CD4-positive, alpha-beta T cell treated with Interleukin-15 for 1 hour (primary cell): ENCODE results near the gene TXNDC16.

Source experiments
- DNase-seq: peaks from one replicate; pipeline ENCODE4 v3.0.0-alpha.2; 2020

Gene TXNDC16

DNA sequence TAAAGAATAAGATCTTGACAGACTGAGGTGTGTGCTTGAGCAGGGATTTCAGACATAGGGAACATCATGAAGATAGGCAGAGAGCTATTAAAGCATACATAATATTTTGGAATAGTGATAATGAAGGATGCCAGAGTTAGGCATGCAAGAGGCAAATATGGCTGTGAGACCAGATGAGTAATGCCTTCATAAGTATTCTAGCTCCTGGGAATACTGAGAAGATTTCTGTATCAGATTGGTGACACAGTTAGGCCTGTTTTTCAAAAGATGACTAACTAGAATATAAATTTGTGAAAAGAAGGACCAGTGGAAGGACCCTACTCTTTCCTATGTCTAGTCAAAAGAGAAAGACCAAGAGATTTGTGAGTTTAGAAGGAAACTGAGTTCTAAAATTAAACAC lies 108.8 kb downstream of the TXNDC16 start:
- no peak for DNase-seq

DNA sequence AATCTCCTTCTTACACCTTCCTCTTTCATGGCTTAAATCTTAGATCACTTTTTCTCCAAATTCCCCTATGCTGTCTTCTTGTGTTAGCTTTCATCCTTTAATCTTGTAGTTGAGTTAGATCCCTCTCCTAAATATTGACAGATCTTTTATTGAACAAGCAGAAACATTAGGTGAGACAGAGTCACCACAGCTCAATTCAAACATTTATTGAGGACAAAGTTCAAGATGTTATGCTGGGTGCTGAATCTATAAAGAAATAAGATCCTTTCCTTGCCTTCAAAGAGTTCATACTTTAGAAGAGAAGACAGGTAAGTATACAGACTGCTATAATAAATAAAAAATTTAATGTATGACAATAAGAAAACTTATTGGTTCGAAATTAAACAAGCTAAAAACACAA lies 109.7 kb downstream of the TXNDC16 start:
- no peak for DNase-seq

DNA sequence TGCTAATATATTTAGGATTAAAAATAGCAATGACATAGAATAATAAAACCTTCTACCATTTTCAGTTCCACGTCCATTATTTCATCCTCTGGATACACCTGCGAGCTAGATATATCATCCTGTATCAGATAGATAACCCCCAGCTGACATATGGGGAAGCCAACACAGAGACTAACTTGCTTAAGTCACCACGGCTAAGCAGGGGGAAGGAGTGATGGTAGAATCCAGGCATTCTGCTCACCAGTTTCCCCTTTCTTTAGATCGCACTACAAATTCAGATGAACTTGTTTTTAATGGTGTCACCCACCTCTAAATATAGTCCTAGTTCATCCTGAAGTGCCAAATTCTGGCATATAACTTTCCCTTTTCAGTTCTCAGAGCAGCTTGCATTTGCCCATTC lies 110.1 kb downstream of the TXNDC16 start:
- no peak for DNase-seq

DNA sequence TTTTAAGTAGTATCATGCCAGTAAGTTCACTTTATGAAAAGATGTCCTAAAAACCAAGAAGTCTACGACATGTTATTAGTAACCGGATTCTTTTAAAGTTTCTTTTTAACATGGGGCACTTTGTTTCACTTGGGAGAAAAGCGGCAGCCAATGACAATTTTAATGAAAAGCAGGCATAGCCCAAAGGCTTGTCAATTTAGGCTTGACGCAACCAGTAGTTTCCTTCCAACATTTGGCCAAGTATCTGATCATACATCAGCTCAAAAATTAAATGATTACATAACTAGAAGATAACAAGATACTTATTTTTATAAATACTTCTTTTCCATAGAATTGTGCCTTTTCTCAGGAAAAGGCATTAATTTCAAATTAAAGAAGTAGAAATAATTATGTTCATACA lies 112.8 kb downstream of the TXNDC16 start:
- DNase-seq: no peak

DNA sequence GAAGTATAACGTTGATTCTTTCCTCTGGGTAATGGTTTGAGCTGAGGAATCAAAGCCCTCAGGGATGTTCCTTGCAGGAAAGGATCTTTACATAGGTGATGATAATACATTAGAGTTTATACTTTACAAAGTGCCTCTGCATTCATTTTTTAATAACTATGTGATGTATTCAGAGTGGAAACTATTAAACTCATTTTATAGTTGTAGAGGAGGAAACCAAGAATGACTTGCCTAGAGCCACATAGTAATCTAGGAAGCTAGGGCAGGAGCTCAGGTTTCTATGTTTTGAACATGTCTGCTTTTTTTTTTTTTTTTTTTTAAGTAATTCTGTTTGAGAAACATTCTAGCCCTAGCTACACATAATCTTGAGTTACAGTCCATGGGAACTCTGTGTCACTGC lies 117.3 kb downstream of the TXNDC16 start:
- DNase-seq: no peak

DNA sequence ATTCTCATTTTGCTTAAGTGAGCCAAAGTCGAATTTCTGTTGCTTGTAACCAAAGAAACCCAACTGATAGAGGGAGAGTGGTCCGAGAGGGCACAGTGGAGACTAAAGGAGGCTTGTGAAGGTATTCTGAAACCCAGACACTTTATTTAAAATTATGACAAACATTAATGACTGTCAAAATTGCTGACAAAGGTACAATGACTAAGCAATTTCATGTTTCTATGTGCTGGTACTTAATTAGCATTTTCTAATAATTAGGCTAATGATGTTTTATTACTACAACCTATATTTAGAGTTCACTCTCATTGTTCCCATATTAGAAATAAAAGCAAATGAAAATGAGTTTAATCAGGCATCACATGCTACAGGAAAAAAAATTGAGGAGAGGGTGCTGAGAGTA lies 121.8 kb downstream of the TXNDC16 start:
- no peak for DNase-seq

DNA sequence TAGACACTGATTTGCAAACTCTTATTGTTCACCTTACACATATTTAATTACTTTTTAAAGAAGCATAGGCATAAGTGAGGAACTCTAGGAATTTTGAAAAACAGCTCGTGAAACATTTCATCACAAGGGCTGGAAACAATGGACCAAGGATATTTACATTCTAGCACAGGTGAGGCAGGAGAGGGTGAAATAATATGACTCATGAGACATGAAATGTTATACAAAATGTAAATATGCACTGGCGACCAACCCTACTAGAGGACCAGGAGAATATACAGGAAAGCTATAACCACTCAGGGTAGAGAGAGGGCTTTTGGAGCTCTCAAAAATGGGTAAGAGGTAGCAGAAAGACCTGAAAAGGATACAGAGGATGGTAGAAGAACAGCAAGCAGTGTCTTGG lies 122.9 kb downstream of the TXNDC16 start:
- DNase-seq: no peak

DNA sequence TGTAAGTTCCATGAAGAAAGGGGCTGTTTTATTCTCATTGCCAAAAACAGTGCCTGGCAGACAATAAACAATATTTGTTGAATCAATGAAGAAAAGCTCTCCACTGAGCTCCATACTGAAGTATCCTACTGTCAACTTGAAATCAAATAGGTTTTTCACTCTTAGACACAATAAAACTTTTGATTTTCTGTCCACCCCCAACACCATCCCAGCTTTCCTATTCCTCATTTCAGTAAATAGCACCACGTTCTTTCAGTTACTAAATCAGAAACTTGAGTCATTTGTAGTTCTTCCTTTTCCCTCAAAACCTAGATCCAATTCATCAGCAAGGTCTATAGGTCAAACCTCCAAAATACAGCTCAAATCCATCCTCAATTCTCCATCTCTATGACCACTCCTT lies 124.8 kb downstream of the TXNDC16 start:
- DNase-seq: no peak

DNA sequence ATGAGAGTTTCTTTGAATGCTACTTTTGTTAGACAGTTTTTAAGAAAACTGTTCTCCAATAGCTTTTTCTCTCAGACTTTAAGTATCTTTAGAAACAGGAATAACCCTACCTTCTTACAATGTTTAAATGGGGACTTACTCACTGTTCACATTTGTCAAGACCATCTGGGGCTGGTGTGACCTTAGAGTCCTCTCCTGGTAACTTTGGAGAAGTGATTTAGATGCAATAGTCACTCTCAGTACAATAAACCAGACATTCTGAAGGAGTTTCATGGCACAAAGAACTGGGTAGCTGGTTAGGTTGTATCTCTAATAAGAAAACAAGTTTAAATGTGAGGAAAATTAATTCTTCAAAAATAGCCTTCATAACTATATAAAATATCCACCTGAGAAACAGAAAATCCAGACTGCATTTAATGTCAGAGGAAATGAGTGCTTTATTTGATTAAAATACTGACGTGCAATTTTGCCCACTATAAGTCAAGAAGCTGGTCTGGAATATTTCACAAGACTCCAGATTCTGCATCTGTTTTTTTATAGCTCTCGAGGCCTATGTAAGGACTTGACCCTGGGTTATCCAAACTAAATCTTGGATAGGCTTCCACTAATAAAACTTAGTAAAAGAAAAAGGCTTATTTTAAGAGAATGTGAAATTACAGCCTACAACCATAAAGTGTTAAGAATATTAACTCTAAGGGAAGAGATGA lies 129.5 kb downstream of the TXNDC16 start:
- no peak for DNase-seq

DNA sequence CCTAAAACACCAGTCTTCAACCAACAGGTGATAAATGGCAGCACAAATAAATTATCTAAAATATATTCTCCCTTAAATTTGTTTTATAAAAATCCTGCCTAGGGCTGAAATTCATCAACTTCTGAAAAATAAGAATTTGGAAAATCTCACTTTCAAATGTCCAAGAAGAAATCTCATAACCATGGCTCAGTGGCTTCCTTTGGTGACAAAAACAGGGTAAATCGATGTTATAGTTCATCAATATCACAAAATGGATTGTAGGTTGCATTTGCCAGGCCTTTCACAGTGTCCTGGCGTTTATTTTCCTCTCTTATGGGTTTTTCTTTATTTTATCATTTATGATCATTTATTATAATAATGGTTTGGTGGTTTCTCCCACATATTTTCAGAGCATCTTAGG lies 135.2 kb downstream of the TXNDC16 start:
- DNase-seq: no peak

DNA sequence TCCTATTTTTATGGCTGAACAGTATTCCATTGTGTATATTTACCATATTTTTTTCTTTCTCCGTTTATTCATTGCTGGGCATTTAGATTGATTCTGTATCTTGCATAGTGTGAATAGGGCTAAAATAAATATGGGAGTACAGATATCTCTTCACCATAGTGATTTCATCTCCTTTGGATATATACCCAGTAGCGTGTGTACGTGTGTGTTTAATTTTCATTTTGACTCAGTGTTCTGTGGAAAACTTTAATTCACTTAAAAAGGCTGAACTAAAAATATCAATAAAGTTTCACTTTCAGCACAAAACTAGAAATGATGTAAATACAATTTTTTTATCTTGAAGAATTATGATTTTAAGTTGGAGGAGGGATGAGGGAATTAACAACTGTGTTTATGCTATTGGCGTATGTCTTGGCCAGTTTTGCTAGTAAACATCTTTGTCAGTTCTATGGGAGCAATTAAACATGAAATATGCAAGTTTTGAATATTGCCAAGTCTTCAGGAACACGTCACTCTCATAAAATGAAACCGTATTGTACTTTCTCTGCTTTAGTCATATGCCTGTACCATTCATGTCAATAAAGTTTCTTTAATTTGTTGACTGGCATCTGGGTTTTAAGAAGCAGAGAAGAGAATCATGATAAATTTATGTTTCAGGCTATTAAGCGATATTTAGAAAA lies 138.4 kb downstream of the TXNDC16 start:
- DNase-seq: no peak

DNA sequence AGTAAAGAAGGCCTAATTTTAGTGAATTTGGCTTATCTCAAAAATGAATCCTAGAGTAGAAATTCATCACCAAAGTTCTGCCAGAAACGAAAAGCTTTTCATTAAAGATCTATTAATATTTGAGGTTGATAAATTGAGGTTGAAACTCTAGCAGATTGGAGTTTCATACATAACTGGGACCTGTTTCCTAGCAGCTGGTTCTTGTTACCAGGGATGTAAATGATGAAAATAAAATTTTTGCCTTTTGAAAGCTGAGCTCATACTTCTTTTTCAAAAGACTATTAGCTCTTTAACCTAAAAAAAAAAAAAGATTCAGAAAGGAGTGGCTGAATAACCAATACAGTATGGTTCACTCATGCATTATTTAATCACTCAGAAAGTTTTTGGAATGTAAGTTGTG lies 139.9 kb downstream of the TXNDC16 start:
- DNase-seq: no peak

DNA sequence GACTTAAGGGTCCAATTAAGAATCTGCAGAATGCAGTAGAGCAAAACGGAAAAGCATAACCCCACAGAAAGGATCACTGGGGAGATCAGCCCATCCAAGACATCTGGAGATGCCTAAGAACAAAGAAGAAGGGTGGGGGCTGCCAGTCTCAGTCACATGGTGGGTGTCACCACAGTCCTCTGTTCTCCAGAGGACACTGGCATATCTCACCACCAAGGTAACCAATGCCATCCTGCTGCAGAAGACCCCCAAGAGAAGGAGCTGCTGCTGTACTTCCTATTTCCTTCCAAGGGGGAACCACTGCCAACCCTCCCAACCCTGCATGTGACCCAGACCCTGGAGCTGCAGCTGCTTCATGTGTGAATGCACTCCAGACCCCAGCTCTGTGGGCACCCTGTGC lies 147.0 kb downstream of the TXNDC16 start:
- DNase-seq: no peak

DNA sequence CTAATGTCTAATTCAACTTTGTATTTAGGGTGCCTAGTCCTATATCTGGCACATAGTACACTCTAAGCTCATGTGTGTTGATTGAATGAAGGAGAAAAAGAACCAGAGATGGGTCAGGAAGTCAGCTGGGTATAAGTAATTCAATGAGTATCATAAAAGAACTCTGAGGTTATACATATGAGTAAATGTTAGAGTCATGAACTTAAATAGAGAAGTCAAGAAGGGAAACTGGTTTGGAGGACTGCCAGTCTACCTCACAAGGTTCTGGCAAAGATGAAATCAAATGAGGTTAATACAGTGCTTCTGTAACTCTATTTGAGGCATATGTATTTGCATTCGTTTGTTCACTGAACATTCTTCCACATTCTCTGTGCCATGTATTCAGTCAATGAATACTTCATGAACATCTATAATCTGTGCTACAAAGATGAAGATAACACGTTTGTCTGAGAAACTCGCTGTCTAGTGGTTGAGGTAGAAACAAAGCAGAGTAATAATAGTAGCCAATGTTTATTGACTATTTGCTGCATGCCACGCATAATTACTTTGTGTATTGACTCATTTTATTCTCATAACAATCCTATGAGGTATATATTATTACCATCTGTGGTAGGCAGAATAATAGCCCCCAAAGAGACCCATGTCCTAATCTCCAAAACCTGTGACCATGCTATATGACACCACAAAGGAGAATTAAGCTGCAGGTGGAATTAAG lies 149.3 kb downstream of the TXNDC16 start:
- no peak for DNase-seq

DNA sequence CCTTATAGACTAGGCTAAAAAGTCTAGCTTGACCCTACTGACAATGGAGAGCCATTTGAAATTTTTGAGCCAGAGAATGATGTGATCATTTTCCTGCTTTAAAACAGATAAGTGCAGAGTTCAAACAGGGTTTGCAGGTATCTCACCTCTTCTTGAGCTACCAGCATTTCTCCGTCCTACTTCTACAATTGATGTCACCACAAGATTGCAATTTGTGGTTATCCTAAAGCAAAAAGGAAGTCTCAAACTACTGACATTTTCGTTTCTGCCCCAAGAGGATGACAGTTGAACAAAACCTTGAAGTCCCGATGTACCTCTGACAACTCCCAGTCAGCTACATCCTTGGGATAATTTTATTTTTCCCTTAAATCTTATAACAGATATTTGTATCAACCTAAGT lies 151.5 kb downstream of the TXNDC16 start:
- DNase-seq: no peak

DNA sequence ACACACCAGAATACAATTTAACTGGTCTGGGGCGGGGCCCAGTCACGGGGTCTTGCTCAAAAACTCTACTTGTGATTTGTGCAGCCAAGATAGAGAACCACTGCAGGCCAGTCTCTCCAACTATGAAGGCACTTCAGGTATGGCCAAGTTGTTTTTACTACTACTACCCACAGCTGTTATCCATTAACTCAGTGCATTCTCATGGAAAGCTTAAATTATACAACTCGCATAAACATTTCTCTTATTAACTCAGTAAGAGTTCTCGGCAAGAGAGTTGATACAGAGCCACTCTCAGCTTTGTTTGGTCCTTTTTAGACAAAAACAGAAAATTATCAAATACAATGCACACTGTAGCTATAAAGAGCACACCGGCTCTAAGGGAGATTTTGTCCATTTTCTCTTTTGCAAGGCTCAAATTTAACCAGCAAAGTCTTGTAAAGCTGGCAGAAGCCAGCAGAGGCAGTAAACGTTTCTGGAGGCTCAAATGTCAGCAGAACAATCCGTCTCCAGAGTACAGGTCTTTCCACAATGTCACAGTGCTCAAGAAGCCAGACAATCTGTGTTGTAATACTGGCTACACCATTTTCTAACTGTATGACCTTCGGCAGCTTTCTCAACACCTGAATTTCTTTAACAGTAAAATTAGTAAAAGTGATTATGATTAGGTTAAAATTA lies 152.2 kb downstream of the TXNDC16 start:
- DNase-seq: no peak

DNA sequence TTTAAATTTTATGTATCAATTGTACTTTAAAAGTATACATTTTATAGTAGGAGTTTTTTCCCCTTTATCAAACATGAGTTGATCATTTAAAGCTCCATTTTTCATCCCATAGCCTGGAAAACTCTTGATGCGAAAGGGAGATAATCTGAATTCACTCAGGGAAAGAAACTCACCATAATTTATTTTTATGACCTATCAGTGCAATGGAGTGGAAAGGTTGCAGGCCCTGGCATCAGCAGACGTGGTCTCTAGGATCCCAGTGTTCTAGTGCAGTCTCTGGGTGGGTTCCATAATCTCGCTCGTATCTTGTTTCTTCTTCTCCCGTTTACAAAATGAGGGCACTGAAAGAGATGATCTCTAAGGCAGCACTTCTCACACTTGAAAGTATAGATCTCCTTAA lies 153.2 kb downstream of the TXNDC16 start:
- no peak for DNase-seq

DNA sequence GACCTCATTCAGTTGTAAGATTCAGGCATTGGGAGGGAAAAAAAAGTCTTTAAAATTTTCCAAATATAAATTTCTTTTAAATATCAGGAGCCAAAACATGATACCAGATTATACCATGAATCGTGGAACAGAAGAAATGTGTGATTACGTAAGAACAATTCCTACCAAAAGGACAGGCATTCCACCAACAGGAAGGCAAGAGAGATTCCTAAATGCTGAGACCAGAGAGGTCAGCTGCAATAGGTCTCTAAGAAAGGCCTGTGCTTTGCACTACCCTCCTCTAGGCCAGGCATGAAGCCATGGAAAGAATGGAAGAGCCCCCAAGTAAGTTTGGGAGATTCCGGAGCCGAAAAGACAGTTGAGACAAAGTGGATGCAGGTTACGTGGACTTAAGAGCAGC lies 154.5 kb downstream of the TXNDC16 start:
- DNase-seq: no peak

DNA sequence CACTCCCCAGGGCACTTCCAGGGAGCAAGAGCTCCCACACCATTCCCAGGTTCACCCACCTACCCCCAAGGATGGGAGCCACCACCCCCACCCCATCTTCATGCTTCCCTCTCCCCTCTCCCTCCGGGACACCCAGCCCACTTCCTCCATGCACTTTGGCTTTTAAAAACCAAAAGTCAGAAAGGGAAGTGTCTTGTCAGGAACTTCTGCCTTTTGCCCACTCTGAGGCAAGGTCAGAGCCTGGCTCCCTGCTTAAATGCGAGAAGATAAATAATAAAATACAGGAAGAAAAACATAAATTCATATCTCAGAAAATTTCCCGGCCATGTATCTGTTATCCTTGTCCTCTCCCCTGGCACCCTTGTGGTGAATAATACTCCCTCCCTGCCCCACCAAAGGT lies 156.6 kb downstream of the TXNDC16 start:
- DNase-seq: no peak

DNA sequence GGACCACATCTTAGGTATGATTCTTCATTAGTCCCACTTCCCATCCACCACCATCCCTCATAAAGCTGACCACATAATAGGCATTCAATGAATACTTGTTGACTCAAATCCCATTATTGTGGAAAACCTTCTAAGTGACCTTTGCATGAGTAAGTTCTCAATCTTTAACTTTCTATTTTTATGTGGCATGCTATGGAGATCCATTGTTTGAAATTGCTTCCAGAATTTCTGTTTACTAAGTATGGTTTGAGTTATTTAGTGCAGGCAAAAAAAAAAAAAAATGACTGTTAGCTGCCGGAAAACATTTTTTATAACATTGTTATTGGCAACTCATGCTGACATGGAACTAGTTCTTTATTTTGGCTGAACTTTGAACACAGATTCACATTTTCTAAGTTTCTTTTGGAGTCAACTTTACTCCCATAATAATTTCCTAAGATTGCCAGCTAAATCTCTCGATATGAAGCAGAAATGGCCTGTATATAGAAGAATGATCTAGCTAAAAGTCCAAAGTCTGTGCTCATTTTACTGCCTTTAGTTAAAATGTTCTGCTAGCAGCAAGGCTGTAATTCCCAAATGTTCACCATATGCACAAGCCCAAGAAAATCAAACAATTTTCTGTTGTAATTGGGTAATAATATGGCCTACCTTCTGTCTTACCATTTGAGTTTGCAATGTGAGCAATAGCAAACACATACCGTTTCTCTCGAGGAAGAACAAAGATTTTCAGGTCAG lies 160.3 kb downstream of the TXNDC16 start:
- DNase-seq: no peak
